HuH-7.5 (cell line): ENCODE measurements around the gene METTL25B.

ENCODE experiments used
- DNase-seq: peaks from one replicate; pipeline ENCODE4 v3.0.0; 2011; ENCODE audit warnings: low spot score

The METTL25B gene

DNA sequence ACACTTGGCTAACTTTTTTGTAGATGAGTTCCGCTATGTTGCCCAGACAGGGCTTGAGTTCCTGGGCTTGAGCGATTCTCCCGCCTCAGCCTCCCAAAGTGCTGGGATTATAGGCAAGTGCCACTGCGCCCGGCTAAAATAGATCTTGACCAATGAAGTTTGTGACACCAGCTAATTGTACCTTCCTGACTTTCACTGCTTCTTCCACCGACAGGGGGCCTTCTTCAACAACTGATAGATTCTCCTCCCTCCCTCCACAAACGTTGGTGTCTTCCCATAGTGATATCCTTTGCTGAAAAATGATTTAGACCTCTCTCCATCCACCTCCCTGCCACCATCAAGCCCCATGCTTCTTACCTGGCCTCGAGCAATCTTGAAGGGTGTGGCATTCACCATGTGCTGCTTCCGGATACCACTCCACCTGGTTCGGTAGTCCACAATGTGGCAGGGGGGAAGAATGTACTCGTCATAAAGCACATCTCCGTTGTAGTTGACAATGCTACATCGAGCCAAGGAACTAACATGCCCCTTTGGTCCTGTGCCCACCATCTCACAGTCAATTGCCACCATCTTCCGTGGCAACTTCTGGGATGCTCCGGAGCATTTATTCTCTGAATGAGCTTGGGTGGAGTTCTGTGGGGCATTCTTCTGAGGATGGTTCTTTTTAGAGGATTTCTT is 1.6 kb upstream of the METTL25B start:
- peak; percentile 72 for DNase-seq

DNA sequence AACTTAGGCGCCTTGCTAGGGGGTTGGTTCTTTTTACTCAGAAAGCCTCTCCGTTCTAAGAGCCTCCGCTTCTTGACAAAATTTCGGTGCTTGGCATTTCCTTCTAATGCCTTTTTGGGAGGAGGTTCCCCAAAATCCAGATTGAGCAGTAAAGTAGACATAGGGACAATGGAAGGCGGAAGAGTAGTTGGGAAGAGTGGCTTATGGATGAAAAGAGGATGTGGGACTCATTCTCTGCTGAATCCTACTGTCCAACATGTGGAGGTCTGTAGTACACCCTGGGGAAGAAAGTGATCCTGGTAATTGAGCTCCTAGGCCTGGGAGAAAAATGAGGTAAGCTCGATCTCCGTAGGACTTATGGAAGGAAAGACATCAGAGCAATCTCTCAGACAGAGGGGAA is 777 bp upstream of the METTL25B start:
- no peak for DNase-seq

DNA sequence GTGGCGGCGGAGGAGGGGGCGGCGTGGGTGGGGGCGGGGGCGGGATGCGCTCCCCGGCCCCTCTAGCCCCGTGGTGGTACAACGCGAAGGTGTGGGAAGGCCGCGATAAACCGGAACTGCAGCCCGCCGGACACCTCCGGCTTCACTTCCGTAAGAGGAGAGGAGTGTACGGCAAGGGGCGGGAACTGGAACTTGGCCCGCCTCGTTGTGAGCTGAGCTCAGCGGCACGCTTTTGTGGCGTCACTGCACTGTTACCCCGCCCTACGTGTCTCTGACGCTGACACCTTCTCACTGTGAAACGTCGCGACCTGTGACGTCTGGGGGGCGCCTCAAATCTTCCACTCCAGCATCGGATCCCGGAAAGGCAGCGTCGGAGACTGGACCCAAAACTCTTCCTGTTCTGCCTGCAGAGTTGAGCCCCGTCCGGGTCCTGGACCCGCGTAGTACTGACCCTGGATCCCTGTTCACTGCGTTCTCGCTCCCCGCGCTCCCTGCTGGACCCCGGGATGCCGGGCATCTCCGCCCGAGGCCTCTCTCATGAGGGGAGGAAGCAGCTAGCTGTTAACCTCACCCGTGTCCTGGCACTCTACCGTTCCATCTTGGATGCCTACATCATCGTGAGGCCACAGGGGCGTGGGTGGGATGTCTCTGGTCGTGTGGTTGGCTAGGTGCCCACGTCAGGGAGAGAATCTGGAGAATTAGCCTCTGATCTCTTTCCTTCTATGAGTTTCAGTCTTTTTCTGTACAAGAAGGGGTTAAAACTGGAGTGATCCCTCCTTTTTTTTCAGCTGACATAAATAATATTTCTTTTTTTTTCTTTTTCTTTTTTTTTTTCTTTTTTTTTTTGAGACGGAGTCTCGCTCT is 562 bp downstream of the METTL25B start, which contains the start of gene ISG20L2:
TSS of gene ISG20L2 (minus strand) at position 168 of the 864 bp plus-strand sequence. CDS start 1,114 bp downstream, outside the sequence.
- peak; percentile 89 for DNase-seq

DNA sequence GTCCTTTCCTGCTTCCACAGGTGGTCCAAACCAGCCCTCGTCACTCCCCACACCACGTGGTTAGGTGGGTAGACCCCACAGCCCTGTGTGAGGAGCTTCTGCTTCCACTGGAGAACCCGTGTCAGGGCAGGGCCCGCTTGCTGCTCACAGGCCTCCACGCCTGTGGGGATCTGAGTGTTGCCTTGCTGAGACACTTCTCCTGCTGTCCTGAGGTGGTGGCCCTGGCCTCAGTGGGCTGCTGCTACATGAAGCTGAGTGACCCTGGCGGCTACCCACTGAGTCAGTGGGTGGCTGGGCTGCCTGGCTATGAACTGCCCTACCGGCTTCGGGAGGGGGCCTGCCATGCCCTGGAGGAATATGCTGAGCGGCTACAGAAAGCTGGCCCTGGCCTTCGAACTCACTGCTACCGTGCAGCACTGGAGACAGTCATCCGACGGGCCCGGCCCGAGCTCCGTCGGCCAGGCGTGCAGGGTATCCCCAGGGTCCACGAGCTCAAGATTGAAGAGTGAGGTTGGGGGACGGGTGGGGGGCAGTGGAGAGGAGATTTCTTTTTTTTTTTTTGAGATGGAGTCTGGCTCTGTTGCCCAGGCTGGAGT is 5.8 kb downstream of the METTL25B start:
- DNase-seq, result no peak

DNA sequence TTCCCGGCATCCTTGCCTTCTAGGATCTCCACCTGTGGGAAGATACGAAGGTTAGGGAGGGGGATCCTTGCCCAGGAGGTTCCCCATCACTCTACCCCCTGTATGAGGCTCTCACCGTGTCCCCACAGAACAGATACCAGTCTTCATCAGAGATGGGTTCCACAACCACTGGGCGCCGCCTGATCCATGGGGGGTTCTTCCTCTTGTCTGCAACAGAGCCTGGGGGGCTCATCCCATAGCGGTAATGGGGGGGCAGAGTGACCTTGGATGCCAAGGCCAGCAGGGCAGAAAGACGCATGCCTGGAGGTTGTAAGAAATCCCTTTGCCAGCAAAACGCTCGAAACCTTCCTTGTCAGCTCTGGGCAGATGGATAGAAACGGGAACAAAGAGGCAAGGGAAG is 10.1 kb downstream of the METTL25B start:
- no peak for DNase-seq

DNA sequence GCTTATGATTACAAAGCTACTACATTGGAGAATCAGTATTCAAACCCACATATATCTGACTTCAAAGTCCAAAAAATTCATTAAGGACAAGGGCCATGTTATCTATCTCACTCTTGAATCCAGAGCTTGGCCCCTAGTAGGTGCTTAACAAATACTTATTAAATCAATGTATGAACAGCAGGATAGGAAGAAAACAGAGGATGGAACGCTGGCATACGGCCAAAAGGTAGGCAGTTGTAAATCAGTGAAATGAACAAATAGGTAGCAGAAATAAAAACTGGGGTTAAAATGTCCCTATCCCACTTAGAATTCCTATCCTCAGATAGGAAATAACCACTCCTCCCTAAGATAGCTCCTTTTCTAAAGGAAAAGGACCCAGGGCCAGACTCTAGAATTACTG is 10.6 kb downstream of the METTL25B start:
- DNase-seq, result no peak

DNA sequence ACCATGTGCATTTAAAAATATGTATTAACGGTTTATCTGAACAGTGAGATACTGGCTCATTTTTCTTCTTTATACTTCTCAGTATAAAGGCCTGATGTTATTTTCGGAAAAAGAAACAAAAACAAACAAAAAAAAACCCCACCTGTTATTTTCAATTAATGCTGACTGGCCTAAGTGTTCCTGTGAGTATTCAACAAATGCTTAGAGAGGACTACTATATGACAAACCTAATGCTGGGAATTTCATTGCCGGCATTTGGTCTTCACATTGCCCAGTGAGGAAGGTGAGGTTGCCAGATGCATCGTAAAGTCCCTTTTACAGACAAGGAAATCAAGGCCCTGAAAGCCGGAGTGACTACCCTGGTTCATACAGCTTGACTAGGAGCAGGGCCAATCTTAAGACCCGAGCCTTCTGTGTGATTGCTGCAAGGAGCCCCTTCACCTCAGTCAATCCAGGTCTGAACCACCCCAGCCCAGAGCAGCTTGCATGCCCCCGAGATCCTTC is 12.0 kb downstream of the METTL25B start:
- no peak for DNase-seq

DNA sequence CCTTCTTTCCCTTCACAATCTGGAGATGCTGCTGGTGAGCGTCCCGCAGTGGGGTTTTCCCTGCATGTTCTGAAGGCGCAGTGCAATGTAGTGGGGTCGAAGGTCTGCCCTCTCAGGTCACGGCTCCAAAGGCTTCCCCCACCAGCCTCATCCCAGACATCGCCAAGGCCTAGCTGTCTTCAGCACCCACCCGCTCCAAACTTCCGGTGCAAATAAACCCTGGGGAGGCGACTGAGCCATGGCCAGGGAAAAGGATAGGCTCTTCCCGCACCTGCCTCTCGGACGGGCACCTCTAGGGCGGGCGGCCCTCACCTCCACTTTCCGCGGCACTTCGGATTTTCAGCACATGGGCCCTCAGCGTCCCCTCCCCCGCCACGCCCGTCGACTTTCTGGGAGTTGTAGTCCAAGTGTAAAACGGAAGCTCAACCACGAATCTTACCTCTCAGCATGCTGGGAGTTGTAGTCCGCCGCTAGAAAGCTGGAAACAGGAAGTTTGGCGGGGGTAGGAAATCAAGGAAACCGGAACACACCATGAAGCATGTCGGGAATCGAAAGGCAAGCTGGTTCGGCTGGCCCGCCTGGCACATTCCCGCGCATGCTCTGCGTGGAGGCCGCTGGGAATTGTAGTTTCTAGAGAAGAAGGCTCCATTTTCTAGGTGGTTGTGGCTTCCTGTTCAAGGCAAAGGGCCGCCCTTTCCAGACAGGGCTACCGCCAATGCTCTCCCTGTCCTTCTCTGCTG is 12.6 kb downstream of the METTL25B start, which contains the start of gene MRPL24:
TSS of gene MRPL24 (minus strand) at position 348 of the 740 bp plus-strand sequence. CDS start 2,384 bp downstream, outside the sequence.
- DNase-seq, result peak; percentile 96

DNA sequence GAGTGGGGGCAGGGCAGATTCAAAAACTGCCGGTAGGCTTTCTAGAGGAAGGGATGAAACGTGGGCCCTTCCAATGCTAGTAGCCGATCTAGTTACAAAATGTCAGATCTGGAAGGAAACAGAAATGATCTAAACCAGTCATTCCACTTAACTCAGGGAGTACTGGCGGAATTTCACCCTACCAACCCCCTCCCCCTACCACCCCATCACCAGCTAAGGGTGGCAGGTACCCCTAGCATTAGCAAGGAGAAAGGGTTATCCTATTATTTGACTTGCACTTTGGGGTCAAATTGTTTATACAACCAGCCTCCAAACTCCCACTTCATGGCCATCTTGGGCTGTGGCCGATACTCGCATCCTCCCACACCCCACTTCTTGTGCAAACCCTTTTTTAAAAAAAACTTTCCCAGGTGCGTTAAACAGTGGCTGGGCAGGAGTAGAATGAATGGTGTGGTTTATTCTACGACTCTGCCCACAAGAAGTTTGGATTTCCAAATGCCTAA is 13.3 kb downstream of the METTL25B start:
- DNase-seq, result no peak

DNA sequence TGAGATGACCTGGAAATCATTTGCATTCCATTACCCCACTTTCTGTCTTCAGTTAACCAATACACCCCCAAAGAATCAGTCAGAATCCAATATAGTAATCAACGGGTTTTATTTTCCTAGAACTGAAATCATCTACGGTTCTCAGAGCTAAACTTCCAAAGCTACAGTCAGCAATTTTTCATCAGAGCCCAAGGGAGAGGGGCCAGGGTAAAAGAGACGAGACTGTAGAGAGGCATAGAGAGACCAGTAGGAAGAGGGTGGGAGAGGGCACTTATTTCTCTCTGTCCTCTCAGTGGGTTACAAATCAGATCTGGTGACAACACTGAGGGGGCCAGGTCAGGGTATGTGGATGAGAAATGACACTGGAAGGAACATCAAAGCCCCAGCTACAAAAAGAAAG is 13.7 kb downstream of the METTL25B start:
- no peak for DNase-seq

DNA sequence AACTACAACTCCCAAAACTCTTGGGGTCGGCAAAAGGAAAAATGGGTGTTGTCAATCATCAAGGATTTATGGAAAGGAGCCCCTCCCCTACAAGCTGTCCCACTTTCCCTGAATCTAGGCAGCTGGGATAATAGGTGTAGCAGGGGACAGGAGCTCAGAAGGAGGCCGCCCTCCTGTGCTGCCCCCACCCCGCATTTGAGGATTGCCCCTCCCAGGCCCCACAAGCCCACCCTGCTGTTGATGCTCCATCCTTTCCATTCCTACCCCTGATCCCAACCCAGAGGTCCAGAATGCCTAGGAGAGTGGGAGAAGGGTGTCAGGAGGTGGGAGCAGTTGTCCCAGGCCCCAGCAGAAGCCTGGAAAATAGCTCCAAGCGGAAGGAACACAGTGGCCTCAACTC is 14.5 kb downstream of the METTL25B start:
- DNase-seq, result no peak

DNA sequence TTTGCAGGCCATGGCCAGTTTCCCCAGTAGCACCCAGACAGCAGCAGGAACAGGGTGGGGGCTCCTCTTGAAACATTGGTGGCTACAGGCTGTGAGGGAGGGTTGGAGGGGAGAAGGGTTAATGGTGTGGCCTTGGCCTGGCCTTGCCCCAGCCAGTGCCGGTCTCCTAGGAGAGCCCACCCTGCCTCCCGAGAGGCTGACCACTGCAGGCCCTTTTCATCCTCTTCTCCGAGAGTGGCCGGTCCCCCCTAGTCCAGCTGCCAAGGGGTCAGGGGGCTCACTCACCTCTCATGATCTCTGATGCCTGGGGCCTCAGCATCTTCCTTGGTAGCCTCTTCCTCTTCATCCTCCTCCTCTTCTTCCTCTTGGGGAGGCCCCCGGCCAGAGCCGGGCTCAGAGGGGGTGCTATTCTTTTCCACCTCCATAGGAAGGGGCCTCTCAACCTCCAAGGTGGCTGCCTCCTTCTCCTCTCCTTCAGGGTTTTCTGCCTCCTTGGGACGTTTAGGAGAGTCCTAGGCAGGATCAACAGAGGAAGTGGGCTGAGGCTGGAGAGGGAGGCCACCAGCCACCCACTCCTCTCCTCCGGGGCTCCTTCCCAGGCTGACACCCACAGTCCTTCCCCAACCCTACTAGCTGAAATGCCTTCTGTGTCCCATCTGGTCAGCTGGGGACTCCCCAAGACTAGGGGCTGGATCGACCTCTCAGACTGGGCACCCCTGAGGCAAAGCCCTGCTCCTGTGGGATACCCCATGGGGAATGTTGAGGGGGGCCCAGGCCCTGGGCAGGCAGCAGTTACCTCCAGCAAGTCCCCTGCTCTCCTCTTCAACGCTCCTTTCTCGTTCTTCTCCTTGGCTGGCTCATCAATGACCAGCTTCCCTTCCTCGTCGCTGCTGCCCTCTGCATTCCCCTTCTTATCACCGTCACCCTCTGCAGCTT is 15.4 kb downstream of the METTL25B start:
- no peak for DNase-seq

DNA sequence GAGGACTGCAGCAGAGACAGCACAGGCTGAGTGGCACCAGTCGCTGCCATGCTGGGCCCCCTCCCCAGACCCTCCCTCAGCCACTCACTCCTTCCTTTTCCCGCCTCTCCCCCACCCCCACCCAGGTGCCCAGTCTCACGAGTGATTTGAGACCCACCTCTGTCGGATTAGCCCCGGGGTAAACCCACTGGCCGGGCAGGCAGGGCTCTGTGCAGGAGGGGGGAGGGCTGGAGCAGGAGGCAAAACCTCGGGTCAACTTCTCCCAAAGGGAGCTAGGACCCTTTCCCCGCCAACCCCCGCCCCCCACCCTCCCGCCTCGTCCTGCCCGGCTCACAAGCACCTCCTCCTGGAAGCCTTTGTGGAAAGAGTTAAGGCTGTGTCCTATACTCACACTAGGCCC is 16.1 kb downstream of the METTL25B start:
- no peak for DNase-seq

DNA sequence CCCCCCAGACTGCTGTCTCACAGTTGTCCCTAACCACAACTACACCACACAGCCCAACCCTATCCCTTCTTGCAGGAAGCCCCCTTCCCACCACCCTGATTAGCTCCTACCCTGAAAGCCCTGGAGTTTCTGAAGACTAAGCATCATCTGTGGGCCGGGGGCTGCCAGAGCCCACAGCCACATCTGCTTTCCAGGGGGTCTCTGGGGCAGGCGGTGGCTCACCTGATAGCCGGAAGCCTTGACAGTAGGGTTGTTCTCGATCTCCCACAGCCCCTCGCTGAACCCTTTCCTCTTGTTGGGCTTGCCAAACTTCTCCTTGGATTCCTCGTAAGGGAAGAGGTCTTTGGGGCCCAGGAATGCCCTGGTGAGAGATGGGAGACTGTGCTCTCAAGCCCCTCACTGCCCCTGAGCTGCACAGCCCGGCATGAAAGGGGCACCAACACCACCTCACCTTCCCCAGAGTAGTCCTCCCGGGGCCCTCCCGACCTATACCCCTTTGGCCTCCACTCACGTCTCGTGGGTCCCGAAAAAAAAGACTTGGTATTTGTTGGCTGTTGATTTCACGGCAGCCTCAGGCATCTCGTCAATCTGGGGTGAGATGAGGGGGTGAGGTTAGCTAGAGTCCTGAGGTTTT is 16.6 kb downstream of the METTL25B start:
- DNase-seq, result no peak

DNA sequence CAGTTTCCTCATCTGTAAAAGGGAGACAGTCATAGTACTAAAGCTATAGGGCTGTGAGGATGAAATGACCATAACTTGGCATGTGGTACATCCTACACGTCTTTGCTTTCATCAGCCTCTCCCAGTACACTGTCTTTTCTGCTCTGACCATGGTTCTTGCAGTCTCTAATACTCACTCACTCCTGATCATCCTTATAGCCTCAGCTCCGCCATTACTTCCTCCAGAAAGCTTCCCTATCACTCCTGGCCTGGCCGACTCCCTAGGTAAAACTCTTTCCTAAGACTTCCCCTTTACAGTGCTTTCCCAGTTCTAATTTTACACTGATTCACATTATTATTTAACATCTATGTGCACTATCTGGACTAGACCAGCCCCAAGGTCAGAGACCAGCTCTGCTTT is 17.6 kb downstream of the METTL25B start:
- no peak for DNase-seq

DNA sequence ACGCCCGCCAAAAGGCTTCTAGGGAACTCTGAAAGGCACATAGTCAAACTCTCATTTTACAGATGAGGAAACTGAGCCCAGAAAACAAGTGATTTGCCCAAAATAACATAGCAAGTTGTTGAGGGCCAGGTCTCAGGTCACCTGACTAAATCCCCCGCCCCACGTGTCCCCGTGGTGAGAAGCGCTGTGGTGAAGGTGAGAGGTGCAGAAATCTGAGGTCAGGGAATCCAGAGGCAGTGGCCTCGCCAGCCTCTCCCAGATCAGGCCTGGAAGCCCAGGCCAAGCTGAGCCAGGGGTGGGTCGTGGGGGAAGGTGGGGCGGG is 18.1 kb downstream of the METTL25B start:
- no peak for DNase-seq

DNA sequence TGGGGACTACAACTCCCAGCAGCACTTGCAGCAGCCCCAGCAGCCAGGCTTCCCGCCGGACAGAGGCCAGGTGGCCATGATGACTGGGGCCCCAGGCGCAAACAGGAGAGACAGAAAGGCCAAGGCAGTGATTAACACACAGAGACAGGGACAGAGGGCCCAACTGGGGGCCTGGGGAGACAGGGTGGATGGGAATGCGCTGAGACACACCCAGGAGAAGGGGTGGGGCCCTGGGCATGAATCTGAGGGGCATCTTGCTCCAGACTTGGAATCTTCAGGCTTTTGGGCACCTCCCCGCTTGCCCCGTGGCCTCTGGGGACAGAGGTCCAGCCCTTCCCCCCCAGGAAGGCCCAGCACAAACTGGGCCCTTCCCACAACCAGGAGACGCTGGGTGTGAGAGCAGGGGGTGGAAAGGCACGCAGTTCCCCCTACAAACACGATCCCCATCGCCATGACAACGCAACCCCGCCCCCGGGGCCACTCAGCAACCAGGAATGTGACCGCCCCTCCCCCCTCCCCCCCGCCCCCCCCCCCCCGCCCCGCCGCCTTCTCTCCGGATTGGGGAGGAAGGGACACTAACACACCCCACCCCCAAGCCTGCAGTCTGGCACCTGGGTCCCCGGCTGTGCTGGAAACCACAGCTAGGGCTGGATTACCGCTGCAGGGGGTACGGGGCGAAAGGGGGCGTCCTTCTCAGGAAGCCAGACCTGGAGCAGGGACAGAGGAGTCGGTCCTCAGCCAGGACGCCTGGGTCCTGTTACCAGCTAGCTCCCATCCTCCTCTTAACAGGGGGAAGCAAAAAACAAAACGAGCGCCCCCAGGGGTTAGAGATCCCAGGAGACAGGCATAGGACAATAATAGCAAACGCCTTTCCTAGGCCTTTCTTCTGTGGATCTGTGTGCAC is 18.7 kb downstream of the METTL25B start:
- peak; percentile 97 for DNase-seq

DNA sequence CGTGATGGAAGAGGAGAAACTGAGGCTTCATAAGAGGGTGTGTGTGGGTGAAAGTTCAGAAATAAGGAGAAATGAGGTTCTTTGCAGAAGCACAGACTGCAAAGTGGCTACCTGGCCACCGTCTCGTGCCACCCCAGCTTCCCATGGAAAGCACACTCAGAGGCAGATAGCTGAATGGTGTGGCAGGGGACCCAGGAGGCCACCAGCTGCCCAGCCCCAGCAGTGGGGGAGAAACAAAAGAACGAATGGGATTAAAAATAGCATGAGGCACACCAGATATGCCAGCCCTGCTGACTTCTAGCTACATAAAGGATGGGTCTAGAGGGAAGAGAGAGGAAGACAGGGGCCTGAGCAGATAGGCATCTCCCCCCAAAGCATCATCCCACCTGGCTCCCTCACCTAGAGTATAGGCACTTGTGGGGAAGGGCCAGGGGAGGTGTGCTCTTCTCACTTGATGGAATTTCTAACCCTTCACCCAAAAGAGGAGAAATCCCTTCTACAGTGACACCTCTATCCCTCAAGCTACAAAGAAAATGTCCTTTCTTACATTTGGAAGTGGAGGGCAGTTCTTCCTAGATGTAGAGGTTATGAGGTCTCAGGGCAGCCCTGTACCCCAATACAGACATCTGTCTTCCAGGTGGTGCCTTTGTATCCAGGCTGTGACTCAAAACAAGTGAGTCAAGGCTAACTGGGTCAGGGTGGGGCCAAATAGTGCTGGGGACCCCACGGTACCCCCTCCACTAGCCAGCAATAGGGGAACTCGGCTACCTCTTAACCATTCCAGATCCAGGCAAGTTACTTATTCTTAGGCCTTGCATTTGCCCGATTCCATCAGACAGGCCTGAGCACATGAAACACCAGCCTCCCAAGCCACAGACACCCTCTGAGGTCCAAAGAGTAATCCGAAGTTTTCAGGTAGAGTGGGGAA is 19.7 kb downstream of the METTL25B start:
- DNase-seq, result no peak
